ENCODE data around the gene STXBP5.
"Not testable (repeated sequence)": the region's sequence is repeated elsewhere in the genome, so short reads cannot be mapped to it uniquely, and the experiment has no call there.

STXBP5 gene

DNA sequence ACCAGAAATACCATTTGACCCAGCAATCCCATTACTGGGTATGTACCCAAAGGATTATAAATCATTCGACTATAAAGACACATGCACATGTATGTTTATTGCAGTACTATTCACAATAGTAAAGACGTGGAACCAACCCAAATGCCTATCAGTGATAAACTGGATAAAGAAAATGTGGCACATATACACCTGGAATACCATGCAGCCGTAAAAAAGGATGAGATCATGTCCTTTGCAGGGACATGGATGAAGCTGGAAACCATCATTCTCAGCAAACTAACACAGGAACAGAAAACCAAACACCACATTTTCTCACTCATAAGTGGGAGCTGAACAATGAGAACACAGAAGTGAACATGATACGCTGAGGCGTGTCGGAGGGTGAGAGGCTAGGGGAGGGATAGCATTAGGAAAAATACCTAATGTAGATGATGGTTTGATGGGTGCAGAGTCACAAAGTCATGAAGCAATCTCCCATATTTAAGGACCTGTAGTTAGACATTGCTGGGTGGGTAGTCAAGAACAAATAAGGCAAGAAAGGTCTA lies 50.8 kb downstream of the STXBP5 start:
- DNase-seq: not testable (repeated sequence)

DNA sequence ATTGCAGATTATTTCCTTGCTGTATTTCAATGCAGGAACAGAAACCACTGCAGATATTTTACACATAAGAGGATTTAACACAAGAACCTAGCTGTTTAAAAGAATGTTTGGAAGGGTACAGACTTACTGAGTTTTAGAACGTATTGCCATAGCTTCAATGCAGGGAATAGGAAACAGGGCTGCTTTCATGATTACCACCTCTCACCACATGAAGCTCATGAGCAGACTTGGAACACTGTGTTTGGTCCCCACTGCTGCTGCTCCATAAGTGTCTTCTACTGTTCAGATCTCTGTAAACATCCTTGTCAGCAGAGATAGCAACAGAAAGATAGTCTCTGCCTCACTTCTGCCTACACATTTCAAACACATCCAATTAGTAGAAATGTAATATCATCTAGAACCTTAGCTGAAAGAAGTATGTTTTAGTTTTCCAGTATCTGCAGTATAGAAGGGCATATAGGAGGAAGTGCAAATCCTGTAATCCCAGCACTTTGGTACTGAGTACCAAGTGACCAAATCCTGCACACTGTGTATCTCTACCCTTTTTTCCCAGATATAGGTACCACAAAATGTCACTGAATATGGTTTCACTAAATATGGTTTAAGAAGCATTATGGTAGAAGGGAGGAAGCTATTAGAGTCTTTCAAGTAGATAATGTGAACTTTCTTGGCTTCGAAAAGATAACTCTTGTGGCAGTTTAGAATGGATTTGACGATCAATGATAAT lies 51.9 kb downstream of the STXBP5 start:
- no peak for DNase-seq

DNA sequence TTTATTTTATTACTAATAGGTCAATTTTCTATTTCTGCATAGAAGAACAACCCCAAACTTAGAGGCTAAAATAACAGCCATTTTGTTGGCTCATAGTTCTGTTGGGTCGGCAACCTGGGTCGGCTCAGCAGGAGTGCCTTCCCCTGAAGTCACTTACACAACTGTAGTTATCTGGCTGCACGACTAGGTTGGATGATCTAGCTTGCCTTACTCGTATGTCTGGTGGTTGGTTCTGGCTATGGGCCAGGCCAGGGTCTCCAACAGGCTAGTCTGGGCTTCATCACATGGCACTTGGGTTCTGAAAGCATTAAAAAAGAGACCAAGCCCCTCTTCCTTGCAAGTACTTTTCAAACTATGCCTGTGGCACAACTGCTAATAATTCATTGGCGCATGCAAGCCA lies 53.5 kb downstream of the STXBP5 start:
- DNase-seq: no peak

DNA sequence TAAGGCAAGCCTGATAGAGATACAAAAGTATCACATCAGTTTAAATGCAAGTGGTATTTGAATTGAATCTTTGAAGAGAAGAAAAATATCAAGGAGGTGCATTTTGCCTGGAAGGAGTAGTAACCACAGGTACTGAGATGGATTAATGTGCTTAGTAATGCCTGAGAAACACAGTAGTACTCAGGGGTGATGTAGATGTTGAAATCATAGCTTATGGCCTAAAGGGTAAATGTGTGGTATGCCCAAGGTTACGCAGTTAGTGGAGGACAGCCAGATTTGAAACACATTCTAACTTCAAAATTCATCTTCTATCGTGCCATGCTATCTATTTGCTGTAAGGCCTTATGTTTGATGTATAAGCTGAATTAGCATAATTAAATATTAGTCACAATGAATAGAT lies 55.9 kb downstream of the STXBP5 start:
- DNase-seq: no peak

DNA sequence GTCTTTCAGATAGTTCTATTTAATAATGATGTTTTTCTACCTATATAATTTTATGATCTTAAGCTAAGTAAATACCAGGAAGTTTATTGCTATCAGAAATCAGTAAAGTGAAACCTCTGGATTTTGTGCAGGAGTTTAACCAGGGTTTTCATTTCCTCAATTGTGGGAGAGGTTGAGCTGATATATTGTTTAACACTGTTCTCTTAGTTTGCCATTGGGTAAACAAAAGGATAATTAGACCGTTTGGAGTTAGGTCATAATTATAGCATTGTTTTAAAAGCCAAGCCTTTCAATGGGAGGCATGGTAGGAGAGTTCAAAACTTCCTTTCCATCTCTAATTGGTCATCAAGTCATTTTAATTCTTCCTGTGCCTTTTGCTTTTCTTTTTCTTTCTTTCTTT lies 58.7 kb downstream of the STXBP5 start:
- DNase-seq: no peak

DNA sequence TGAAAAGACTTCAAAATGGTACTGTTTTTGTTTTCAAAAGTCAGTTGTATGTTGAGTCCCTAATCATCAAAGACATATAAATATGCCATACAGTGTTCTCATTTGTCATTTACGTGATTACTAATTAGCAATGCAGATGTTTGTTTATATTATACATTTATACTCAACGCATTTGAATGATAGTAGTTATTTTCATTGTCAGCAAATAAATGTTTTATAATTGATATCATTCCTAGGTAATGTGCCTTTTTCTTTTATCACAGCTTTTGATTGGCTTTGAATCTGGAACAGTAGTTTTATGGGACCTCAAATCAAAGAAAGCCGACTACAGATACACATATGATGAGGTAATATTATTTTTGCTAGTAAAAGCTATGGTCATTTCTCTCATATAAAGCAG lies 62.6 kb downstream of the STXBP5 start:
- no peak for DNase-seq

DNA sequence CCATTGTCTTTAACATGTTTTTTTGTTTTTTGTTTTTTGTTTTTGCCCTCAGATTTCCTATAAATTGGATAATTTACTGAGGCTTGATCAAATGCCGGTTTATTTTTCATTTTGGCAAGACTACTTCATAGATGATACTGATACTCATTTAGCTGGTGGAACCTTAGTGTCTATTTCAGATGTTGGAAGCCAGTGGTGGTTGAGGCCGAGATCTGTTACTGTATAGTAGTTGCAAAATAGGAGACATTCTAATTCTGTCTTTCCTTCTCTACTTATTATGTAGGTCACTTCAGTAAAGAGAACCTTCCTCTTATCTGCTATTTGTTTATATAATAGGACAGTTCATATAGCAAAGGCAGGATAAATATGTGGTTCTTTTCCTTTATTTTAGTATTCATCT lies 63.4 kb downstream of the STXBP5 start:
- no peak for DNase-seq

DNA sequence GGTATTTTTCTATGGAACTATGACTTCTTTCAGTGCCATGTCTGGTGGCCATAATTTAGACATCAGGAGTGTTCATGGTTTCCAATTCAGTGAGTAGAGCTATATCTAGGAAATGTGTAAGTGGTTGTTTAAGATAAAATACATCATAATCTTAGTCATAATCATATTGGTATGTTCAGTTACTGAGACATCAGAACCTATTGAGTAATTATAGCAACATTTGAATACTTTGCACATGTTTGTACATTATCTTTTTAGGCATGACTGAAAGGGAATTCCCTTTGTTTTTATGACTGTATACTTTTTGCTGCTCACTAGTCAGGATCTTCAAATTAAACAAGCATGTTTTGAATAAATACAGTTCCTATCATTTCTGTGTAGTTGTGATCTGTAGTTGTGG lies 64.0 kb downstream of the STXBP5 start:
- DNase-seq: no peak

DNA sequence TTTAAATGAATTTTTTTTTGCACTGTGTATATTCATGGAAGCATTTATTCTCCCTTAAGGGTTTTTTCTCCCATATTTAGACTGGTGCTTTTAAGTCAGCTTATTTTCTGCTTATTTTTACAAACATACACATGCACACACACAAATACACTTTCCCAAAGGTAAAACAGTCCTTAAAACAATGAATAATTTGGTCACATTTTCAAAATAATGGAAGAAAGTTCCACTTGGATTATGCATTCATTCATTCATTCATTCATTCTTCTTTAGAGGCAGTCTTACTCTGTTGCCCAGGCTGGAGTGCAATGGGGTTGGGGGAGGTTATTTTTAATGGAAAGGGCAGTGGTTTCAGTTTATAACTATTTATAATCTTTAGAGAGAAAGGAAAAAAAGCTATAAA lies 69.8 kb downstream of the STXBP5 start:
- no peak for DNase-seq

DNA sequence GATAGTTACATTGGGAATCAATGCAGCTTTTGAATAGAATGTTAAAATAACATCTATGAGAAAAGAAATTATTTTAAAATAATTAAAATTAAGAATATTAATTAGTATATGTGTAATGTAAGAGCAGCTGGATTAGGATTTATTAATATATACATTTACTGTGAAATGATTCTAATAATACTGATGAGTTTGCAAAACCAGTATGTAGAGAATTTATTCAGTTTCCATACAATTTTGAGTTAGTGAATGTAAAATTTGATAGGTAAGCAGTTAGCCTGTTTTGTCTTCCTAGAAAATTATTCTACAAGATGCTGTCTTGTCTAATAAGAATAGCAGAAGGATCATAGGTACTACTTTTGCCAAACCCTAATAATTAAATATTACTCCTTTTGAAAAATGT lies 70.6 kb downstream of the STXBP5 start:
- DNase-seq: no peak

DNA sequence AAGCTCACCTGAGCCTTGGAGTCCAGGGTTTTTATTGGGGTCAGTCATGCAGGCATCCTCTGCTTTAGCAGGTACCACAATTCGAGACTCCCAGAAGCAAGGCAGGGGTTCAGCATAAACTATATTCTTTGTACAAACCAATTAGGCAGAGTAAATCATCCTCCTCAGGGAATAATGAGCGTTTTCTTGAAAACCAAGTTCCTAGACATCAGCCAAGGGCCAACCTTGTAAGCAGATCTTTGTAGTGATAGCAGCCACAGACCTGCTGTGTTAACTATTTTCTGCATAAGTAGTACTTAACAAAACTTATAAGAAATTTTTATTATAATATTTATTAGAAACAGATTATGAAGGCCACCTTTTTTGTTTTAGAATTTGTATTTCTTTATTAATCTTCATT lies 74.7 kb downstream of the STXBP5 start:
- DNase-seq: no peak

DNA sequence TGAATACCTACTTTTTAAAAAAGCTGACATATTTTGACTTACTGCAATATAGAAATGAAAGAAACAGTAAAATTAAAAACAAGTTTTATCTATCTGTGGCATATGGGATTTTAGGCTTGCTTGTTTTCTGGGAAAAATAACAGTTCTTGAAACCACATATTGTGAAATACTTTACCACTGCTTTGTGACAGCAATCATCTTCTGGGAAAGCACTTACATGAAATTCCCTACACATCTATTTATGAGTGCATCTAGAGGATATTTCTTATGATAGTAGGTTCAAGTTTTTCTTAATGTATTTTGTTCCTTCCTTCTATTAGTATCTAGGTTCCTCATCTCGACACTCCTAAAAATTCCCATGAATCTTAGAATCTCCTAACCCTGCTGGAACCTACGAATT lies 75.2 kb downstream of the STXBP5 start:
- DNase-seq: no peak

DNA sequence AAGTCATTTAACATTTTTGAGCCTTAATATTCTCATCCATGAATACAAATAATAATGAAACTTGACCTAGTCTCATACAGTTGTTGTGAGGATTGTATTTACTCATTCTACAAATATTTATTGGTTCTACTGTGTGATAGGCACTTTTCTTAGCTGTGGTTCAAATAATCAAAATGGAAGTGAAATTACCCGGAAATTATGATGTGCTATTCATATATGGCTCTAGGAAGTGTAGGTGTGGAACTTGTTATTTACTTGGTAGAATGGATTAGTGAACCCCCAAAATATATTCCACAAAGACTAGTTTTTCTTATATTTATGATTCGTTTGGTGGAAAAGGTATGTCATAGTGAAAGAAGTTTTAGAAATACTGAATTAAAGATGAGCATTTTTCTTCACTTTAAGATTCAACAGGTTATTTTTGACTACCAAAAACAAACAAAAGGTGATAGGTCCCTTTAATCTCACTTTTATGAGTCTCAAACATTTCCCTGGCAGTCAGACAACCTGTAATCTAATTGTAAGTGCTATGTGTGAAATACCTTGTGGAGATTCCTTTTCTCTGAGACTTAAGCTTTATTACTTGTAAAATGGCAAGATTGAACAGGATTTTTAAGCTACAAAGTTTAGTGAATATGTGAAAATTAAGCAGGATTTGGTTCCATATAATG lies 77.8 kb downstream of the STXBP5 start:
- no peak for DNase-seq

DNA sequence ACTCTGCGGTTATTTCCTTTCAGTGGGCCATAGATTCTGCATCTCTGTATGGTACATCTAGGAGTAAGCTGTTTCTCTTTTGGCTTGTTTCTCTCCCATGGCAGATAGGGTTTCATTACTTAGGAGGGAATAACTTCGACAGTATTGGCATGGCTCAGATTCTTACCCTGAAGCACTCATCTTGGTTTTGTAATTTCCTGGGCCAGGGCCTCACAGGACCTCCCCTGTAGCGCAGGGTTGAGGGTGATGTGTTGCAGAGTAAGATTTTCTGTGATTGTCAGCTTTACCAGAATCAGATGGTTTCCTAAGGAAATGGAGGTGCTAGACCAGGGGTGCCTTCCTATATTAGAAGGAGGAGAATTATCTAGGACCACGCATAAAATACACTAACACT lies 78.3 kb downstream of the STXBP5 start:
- no peak for DNase-seq

DNA sequence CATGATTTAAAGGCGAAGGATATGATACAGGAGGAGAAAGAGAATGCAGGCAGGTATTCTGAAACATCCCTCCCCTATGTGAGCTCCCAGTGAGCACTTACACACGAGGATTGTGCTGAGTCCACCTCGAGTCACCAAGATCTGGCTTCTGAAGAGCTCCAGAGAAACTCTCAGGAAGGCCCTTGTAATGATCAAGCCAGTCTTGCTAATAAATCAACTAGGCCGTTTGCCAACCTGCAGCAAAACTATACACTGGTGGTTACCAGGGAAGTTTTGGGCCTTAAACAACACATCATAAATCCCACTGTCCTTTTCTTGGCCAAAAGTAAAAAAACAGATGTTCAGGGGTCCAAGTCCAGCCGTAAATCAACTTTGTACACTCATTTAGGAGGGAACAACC lies 79.2 kb downstream of the STXBP5 start:
- DNase-seq: no peak

DNA sequence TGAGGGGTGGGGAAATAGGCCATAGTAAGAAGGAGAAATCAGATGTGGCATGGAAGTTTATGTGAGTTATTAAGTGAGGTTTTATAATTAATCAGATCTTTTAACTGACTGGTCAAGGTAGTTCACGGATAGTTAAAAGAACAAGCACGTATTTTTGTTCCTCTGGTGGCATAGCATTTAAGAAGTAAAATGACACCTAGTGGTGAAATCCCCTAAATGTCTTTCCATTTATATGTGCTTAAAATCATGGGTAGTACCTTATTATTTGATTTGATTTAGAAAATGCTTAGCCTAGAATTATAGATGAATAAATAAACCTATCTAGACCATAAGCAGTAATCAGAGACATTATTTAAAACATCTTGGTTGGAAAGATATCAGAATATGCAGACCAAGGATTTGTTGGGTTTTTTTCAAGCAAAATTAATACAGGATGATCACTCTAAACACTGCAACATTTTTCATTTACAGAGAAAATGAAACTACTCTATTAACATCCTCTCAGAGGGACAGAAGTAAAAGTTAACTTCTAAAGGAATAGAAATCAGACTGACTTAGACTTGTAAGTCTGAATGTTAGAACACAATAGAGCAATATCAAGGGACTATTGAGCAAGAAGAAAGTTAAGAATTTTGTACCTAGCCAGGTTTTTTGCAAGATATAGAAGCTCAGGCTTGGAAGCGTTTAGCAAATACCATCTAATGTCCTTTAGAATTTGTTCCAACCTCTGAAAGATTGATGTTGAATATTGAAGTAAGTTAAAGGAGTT lies 81.1 kb downstream of the STXBP5 start:
- DNase-seq: no peak

DNA sequence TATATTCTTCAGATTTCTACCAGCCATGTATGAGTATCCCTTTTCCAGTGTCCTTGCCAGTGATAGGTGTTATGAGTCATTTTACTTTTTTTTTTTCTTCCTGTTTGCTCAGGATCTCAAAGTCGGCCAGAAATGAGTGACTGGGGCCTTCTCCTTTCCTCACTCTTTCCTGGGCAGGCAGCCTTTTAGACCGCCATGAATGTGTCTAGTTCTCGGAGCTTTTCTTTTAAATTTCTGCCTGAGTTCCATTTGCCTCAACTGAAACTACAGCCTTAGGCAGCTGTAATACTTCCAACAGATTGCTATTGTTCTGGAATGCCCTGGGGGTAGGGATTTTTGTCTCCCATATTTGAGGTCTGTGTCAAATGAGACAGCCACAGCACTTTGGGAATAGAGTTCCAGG lies 83.7 kb downstream of the STXBP5 start:
- no peak for DNase-seq

DNA sequence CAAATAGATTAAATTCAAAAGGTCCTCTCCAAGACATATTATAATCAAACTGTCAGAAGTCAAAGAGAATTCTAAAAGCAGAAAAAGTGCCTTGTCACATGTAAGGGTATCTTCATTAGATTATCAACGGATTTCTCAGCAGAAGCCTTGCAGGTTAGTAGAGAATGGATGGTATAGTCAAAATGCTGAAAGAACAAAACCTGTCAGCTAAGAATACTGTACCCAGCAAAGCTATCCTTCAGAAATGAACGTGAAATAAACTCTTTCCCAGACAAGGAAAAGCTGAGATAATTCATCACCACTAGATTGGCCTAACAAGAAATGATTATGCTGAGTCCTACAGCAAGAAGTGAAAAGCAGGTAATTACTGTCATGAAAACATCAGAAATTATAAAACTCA lies 92.9 kb downstream of the STXBP5 start:
- DNase-seq: no peak

DNA sequence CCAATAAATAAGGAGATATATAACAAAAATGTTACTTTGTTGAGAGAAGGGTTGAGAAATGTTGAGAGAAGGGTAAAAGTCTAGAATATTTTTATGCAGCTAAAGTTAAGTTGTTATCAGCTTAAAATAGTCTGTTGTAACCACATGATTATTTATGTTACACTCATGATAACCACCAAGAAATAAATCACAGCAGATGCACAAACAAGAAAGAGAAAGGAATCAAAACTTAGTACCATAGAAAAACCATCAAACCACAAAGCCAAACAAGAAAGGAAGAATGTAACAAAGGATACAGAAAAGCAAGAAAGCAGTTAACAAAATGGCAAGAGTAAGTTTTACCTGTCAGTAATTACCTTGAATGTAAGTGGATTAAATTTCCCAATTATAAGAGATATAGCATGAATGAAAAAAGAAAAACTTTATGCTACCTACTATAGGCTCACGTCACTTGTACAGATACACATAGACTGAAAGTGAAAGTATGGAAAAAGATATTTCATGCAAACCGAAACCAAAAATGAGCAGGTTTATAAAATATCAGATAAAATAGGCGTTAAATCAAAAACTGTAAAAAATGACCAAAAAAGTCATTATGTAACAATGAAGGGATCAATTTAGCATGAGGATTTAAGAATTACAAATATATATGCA lies 93.6 kb downstream of the STXBP5 start:
- DNase-seq: no peak

DNA sequence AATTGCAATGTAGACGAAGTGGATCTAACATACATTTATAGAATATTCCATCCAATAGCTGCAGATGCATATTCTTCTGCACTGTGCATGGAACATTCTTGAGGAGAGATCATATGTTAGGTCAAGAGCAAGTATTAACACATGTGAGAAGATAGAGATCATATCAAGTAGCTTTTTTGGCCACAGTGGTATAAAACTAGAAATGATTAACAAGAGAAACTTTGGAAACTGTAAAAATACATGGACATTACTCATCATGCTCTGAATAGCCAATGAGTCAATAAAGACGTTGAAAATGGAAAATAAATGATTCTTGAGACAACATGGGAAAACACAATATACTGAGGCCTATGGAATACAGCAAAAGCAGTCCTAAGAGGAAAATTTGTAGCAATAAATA lies 94.2 kb downstream of the STXBP5 start:
- no peak for DNase-seq

DNA sequence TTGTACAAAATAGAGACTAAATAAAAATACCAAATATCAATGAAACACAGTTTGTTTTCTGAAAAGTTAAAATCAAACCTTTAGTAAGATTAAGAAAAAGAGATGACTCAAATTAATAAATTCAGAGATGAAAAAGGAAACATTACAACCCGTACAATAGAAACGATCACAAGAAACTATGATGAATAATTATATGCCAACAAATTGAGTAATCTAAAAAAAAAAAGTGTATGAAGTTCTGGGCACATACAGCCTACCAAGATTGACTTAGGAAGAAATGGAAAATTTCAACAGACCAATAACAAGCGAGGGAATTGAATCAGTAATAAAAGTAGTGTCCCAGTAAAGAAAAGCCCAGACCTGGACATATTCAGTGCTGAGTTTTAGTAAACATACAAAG lies 94.8 kb downstream of the STXBP5 start:
- no peak for DNase-seq

DNA sequence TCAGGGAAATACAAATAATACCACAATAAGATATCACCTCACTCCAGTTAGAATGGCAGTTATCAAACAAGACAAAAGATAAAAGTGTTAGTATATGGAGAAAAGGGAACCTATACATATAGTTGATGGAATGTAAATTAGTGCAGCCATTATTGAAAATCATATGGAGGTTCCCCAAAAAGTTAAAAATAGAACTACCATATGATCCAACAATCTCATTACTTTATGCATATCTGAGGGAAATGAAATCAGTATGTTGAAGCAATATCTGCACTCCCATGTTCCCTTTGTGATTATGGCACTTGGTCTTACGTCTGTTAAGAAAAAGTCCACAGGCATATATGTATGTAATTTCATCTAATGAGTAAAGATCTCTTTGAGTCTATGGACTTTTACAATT lies 96.9 kb downstream of the STXBP5 start:
- DNase-seq: no peak

DNA sequence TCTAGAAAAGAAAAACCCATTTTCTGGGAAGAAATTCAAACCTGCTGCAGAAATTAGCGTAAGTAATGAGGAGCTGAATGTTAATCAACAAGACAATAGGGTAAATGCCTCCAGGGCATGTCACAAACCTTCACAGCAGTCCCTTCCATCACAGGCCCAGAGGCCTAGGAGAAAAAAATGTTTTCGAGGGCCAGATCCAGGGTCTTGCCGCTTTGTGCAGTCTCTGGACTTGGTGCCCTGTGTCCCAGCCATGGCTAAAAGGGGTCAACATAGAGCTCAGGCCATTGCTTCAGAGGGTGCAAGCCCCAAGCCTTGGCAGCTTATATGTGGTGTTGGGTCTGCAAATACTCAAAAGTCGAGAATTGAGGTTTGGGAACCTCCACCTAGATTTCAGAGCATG lies 99.8 kb downstream of the STXBP5 start:
- DNase-seq: no peak
